ENCODE measurements around the gene SGCA. TPM values are rescaled to one million over a fixed set of nuclear protein-coding genes. Genes with fewer than 3 reads are reported as not detected.

SGCA gene
- total and polyA plus RNA-seq, 2 experiments from 2014 or later = 0.19 TPM; not detected in 1

DNA sequence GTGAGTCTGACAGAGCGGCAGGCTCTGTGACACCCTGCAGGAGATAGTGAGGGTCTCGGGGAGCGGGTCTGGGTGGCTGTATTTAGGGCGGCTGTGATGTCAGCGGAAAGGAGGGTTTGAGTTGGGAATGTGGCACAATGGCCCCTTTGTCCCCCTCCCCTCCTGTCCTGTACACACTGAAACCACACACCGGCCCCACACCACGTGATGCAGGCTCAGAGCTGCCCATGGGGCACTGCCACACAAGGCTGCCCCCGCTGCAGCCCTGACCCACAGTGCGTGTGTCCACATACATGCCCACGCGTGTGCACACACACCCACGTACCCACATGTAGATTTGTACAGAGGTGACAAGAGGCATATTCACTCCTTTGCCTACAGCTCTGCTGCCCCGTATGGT lies 15.3 kb downstream of the SGCA start (continued):
- TF ChIP-seq, protein P1, sequence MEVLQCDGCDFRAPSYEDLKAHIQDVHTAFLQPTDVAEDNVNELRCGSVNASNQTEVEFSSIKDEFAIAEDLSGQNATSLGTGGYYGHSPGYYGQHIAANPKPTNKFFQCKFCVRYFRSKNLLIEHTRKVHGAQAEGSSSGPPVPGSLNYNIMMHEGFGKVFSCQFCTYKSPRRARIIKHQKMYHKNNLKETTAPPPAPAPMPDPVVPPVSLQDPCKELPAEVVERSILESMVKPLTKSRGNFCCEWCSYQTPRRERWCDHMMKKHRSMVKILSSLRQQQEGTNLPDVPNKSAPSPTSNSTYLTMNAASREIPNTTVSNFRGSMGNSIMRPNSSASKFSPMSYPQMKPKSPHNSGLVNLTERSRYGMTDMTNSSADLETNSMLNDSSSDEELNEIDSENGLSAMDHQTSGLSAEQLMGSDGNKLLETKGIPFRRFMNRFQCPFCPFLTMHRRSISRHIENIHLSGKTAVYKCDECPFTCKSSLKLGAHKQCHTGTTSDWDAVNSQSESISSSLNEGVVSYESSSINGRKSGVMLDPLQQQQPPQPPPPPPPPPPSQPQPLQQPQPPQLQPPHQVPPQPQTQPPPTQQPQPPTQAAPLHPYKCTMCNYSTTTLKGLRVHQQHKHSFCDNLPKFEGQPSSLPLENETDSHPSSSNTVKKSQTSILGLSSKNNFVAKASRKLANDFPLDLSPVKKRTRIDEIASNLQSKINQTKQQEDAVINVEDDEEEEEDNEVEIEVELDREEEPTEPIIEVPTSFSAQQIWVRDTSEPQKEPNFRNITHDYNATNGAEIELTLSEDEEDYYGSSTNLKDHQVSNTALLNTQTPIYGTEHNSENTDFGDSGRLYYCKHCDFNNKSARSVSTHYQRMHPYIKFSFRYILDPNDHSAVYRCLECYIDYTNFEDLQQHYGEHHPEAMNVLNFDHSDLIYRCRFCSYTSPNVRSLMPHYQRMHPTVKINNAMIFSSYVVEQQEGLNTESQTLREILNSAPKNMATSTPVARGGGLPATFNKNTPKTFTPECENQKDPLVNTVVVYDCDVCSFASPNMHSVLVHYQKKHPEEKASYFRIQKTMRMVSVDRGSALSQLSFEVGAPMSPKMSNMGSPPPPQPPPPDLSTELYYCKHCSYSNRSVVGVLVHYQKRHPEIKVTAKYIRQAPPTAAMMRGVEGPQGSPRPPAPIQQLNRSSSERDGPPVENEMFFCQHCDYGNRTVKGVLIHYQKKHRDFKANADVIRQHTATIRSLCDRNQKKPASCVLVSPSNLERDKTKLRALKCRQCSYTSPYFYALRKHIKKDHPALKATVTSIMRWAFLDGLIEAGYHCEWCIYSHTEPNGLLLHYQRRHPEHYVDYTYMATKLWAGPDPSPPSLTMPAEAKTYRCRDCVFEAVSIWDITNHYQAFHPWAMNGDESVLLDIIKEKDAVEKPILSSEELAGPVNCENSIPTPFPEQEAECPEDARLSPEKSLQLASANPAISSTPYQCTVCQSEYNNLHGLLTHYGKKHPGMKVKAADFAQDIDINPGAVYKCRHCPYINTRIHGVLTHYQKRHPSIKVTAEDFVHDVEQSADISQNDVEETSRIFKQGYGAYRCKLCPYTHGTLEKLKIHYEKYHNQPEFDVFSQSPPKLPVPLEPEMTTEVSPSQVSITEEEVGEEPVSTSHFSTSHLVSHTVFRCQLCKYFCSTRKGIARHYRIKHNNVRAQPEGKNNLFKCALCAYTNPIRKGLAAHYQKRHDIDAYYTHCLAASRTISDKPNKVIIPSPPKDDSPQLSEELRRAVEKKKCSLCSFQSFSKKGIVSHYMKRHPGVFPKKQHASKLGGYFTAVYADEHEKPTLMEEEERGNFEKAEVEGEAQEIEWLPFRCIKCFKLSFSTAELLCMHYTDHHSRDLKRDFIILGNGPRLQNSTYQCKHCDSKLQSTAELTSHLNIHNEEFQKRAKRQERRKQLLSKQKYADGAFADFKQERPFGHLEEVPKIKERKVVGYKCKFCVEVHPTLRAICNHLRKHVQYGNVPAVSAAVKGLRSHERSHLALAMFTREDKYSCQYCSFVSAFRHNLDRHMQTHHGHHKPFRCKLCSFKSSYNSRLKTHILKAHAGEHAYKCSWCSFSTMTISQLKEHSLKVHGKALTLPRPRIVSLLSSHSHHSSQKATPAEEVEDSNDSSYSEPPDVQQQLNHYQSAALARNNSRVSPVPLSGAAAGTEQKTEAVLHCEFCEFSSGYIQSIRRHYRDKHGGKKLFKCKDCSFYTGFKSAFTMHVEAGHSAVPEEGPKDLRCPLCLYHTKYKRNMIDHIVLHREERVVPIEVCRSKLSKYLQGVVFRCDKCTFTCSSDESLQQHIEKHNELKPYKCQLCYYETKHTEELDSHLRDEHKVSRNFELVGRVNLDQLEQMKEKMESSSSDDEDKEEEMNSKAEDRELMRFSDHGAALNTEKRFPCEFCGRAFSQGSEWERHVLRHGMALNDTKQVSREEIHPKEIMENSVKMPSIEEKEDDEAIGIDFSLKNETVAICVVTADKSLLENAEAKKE (CRISPR knock-in tag; IDR thresholded peaks at IDR 0.05) = no peak
- TF ChIP-seq EZH2phosphoT487 (IDR thresholded peaks at IDR 0.05; ENCODE audit: unreplicated experiment) (no peak), POLR2AphosphoS5 (IDR thresholded peaks at IDR 0.05; ENCODE audit: low read depth) (no peak), CREB1 (CRISPR knock-in tag; IDR thresholded peaks at IDR 0.05; ENCODE audit: low read depth) (no peak), EZH2 (IDR thresholded peaks at IDR 0.05; ENCODE audit: low read depth, unreplicated experiment) (no peak), ZNF114 (CRISPR knock-in tag; IDR thresholded peaks at IDR 0.05) (no peak), JUNB (IDR thresholded peaks at IDR 0.05; ENCODE audit: unreplicated experiment) (no peak), ZNF331 (CRISPR knock-in tag; IDR thresholded peaks at IDR 0.05; ENCODE audit: low read depth) (no peak)
- TF ChIP-seq, protein P2, sequence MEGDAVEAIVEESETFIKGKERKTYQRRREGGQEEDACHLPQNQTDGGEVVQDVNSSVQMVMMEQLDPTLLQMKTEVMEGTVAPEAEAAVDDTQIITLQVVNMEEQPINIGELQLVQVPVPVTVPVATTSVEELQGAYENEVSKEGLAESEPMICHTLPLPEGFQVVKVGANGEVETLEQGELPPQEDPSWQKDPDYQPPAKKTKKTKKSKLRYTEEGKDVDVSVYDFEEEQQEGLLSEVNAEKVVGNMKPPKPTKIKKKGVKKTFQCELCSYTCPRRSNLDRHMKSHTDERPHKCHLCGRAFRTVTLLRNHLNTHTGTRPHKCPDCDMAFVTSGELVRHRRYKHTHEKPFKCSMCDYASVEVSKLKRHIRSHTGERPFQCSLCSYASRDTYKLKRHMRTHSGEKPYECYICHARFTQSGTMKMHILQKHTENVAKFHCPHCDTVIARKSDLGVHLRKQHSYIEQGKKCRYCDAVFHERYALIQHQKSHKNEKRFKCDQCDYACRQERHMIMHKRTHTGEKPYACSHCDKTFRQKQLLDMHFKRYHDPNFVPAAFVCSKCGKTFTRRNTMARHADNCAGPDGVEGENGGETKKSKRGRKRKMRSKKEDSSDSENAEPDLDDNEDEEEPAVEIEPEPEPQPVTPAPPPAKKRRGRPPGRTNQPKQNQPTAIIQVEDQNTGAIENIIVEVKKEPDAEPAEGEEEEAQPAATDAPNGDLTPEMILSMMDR (conservative IDR thresholded peaks at IDR 0.05; ENCODE audit: low read depth in 2 of 2) = no peak
- TF ChIP-seq, protein P3, sequence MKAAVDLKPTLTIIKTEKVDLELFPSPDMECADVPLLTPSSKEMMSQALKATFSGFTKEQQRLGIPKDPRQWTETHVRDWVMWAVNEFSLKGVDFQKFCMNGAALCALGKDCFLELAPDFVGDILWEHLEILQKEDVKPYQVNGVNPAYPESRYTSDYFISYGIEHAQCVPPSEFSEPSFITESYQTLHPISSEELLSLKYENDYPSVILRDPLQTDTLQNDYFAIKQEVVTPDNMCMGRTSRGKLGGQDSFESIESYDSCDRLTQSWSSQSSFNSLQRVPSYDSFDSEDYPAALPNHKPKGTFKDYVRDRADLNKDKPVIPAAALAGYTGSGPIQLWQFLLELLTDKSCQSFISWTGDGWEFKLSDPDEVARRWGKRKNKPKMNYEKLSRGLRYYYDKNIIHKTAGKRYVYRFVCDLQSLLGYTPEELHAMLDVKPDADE (IDR thresholded peaks at IDR 0.05) = no peak

Data from GM23338 (cell line).